Neural crest cell (in vitro differentiated cells): ENCODE data around the gene RASGEF1B. TPM values are rescaled to one million over a fixed set of nuclear protein-coding genes. Genes with fewer than 3 reads are reported as not detected.

Experiments
- DNase-seq: peaks from one replicate; pipeline ENCODE4 v3.0.0; 2021; ENCODE audit warnings: low read depth, mixed read lengths, low spot score
- H3K27ac Mint-ChIP-seq: one replicate; pipeline ENCODE4 v1.8.0; 2021; ENCODE audit warnings: mild to moderate bottlenecking, mixed read lengths; ENCODE audit not compliant: unreplicated experiment
- H3K27me3 Mint-ChIP-seq: 2 replicates; pipeline ENCODE4 v1.8.0; 2021; ENCODE audit warnings: low read depth, mild to moderate bottlenecking, mixed read lengths
- H3K36me3 Mint-ChIP-seq: 2 replicates; pipeline ENCODE4 v1.8.0; 2021; ENCODE audit warnings: low read depth, mild to moderate bottlenecking, mixed read lengths
- H3K4me1 Mint-ChIP-seq: 2 replicates; pipeline ENCODE4 v1.8.0; 2021; ENCODE audit warnings: mixed read lengths
- H3K4me3 Mint-ChIP-seq: one replicate; pipeline ENCODE4 v1.8.0; 2021; ENCODE audit warnings: mild to moderate bottlenecking, mixed read lengths
- H3K9me3 Mint-ChIP-seq: 2 replicates; pipeline ENCODE4 v1.8.0; 2021; ENCODE audit warnings: mixed read lengths
- total RNA-seq: library from RNA; stranded (reverse); gene quantifications from 2 replicates; pipeline ENCODE4 v1.2.1, GENCODE V29; 2021
- TF ChIP-seq, protein P1 (sequence below): fragments of 200-600 bp; sonication (generic); conservative IDR thresholded peaks from 2 replicates; pipeline ENCODE4 v1.5.0; 2021; ENCODE audit warnings: antibody characterized with exemption, mild to moderate bottlenecking

RASGEF1B gene
- total RNA-seq, 1 donor from 2014 or later: 1.7 TPM

GRCh38 chr4:81422595-81422994 is 49.1 kb downstream of the RASGEF1B start:
- H3K4me3 Mint-ChIP-seq: no peak overlapping the region
- H3K27me3 Mint-ChIP-seq: no peaks in the 10 kb centered on the region
- no peak overlapping the region for H3K27ac Mint-ChIP-seq
- H3K36me3 Mint-ChIP-seq: no peaks in the 10 kb centered on the region
- DNase-seq: no peak
- no peaks in the 10 kb centered on the region for H3K9me3 Mint-ChIP-seq
- H3K4me1 Mint-ChIP-seq: peaks cover 51% of the 10 kb centered on the region
- TF ChIP-seq, protein P1, sequence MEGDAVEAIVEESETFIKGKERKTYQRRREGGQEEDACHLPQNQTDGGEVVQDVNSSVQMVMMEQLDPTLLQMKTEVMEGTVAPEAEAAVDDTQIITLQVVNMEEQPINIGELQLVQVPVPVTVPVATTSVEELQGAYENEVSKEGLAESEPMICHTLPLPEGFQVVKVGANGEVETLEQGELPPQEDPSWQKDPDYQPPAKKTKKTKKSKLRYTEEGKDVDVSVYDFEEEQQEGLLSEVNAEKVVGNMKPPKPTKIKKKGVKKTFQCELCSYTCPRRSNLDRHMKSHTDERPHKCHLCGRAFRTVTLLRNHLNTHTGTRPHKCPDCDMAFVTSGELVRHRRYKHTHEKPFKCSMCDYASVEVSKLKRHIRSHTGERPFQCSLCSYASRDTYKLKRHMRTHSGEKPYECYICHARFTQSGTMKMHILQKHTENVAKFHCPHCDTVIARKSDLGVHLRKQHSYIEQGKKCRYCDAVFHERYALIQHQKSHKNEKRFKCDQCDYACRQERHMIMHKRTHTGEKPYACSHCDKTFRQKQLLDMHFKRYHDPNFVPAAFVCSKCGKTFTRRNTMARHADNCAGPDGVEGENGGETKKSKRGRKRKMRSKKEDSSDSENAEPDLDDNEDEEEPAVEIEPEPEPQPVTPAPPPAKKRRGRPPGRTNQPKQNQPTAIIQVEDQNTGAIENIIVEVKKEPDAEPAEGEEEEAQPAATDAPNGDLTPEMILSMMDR: no peak

- H3K36me3 Mint-ChIP-seq: no peaks in the 10 kb centered on the region
These were observed 50.1 kb downstream of the RASGEF1B start for GRCh38 chr4:81421346-81422218.

GRCh38 chr4:81418572-81418971 is 53.1 kb downstream of the RASGEF1B start:
- Mint-ChIP-seq H3K4me3 (no peak overlapping the region), H3K4me1 (peaks cover 18% of the 10 kb centered on the region), H3K27ac (no peak overlapping the region), H3K36me3 (no peaks in the 10 kb centered on the region), H3K27me3 (no peaks in the 10 kb centered on the region), H3K9me3 (peaks cover 3% of the 10 kb centered on the region)
- TF ChIP-seq, protein P1: no peak
- DNase-seq: no peak

More at GRCh38 chr4:81421346-81422218, 50.1 kb downstream of the RASGEF1B start:
- TF ChIP-seq, protein P1: no peak
- Mint-ChIP-seq H3K9me3 (no peaks in the 10 kb centered on the region), H3K27ac (no peak overlapping the region), H3K4me1 (peaks cover 45% of the 10 kb centered on the region), H3K4me3 (no peak overlapping the region), H3K27me3 (no peaks in the 10 kb centered on the region)
- DNase-seq: no peak

- Mint-ChIP-seq H3K4me1 (peaks cover 4% of the 10 kb centered on the region), H3K27ac (no peak overlapping the region), H3K36me3 (no peaks in the 10 kb centered on the region), H3K9me3 (peaks cover 3% of the 10 kb centered on the region), H3K27me3 (no peaks in the 10 kb centered on the region), H3K4me3 (no peak overlapping the region)
- TF ChIP-seq, protein P1: no peak
- no peak for DNase-seq
These were observed 58.7 kb downstream of the RASGEF1B start for GRCh38 chr4:81412946-81413495.

- DNase-seq: no peak
- Mint-ChIP-seq H3K9me3 (peaks cover 3% of the 10 kb centered on the region), H3K36me3 (no peaks in the 10 kb centered on the region), H3K27ac (peak overlapping the region; percentile 30), H3K4me3 (no peak overlapping the region), H3K27me3 (no peaks in the 10 kb centered on the region), H3K4me1 (peaks cover 7% of the 10 kb centered on the region)
- TF ChIP-seq, protein P1: no peak
These were observed 61.0 kb downstream of the RASGEF1B start for GRCh38 chr4:81410680-81411079.
